Choroid plexus epithelial cell (primary cell): ENCODE measurements around the gene PIP5K1B.

ENCODE experiments used
- DNase-seq: peaks from one replicate; pipeline ENCODE4 v3.0.0-alpha.2; 2010; ENCODE audit warnings: low read depth
- H3K4me3 ChIP-seq: 2 replicates; pipeline ENCODE4 v1.5.1; 2011; ENCODE audit warnings: low read depth, mild to moderate bottlenecking, control low read depth, low read length, moderate library complexity
- CTCF ChIP-seq: conservative IDR thresholded peaks from 2 replicates; pipeline ENCODE4 v1.5.1; 2011; ENCODE audit warnings: low read depth, mild to moderate bottlenecking, control low read depth, inconsistent platforms, low read length, moderate library complexity

PIP5K1B gene

DNA sequence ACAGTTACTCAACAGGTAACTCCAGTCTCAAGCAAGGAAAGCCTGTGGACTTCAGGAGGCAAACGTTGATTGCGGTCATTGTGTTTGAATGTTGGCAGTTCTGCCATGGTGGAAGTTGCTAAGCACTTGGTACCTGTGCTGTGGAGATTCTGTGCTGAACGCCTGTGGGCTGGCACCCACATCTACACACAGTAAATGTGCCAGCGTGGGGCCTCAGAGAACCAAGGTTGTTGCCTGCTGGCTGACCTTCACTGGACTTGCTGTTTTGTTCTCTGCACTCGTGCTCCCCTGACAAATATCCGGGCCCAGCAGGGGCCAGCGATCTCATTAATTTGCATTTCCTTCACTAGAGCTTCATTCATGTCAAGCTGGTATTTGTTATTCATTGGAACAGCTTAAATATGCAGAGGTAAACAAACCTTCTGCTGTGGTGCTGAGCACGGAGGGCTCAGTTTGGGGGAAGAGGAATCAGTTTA lies 167.0 kb downstream of the PIP5K1B start:
- no peak for TF ChIP-seq CTCF
- no peak for DNase-seq
- no peak overlapping the region for H3K4me3 ChIP-seq

DNA sequence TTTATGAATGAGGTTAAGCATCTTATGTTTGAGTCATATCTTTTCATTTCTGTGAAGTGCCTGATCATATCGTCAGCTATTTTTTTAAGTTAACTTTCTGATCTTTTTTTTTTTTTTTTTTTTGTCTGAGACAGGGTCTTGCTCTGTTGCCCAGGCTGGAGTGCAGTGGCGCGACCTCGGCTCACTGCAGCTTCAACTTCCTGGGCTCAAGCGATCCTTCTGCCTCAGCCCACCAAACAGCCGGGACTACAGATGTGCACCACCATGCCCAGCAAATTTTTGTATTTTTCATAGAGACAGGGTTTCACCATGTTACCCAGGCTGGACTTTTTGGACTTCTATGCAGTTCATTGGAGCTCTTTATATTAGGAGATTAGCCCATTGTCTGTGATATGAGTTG lies 168.1 kb downstream of the PIP5K1B start:
- TF ChIP-seq CTCF: no peak
- no peak for DNase-seq
- H3K4me3 ChIP-seq: no peak overlapping the region

GRCh38 chr9:68876273-68876672 lies 171.2 kb downstream of the PIP5K1B start:
- no peak for DNase-seq
- no peak for TF ChIP-seq CTCF
- H3K4me3 ChIP-seq: no peak overlapping the region

DNA sequence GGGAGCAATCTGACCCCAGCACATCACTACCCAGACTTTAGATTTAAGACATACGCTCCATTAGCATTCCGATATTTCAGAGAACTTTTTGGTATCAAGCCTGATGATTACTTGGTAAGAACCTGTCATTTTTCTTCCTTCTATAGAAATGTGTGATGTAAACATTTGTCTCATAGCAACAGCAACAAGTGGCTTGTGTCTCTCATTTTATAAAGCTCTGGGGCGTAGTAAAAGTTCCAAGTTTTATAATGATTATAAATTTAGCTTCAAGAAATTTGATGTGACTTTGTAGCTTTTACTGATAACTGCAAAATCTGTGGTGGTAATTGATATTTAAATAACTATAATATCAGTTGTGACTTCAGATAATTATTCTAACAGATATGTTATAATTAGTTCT lies 171.6 kb downstream of the PIP5K1B start:
- no peak for DNase-seq
- no peak overlapping the region for H3K4me3 ChIP-seq
- TF ChIP-seq CTCF: no peak

DNA sequence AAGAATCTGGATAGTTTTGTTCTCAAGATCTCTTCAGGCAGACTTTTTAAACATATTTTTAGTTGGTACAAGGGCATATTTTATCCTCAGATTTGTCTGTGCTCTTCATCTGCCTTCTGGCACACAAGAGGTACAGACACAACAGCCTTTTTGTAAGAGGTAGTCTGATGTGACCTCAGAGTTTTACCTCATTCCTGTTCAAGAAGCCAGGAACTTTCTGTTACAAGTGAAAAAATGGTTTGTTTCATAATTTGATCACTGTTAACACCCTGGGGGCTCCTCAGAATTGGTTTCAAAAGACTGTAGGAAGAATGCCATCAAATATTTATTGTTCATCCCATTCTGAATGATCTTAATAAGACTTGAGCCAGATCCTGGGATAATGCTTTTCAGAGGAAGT lies 172.2 kb downstream of the PIP5K1B start:
- no peak overlapping the region for H3K4me3 ChIP-seq
- TF ChIP-seq CTCF: no peak
- DNase-seq: no peak

DNA sequence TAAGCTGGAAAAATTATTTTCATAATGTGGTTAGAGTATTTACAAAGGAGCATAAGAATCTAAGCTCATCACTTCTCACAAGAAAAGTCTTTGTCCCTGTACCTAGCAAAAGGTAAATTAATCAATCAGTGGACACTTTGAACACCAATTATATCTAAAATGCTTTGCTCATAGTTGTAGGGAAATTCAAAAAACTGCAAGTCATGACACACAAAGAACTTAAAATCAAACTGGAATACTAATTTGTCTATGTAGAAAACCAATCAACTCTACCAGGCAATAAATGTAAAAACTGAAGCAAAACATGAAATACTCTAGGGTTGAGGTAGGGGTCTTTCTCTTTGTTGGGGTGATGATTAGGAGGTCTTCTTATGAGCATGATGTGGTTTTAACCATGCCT lies 173.4 kb downstream of the PIP5K1B start:
- no peak for TF ChIP-seq CTCF
- DNase-seq: no peak
- H3K4me3 ChIP-seq: no peak overlapping the region

- DNase-seq: no peak
- no peak overlapping the region for H3K4me3 ChIP-seq
- TF ChIP-seq CTCF: no peak
Measured at GRCh38 chr9:68883224-68883623, 178.2 kb downstream of the PIP5K1B start.
